ENCODE results near the gene MT1E. TPM values are rescaled to one million over a fixed set of nuclear protein-coding genes. Genes with fewer than 3 reads are reported as not detected.
"Not testable (repeated sequence)": the region's sequence is repeated elsewhere in the genome, so short reads cannot be mapped to it uniquely, and the experiment has no call there.

MT1E gene
- total RNA-seq, 1 experiment from 2014 or later: 25.9 TPM

DNA sequence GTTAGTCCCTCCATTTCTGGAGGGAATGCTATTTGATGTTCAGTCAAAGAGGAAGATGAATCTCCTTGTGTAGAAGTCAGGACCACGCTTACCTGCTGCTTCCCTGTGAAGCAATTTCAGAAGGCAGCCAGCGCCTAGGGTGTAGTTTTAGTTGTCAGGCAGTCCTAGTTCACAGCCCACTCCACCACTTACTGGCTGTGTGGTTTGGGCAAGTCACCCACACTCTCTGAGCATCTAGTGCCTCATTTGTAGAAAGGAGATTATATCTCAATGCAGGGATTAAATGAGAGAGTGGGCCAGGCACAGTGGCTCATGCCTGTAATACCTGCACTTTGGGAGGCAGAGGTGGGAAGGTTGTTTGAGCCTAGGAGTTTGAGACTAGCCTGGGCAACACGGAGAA is 46.6 kb downstream of the MT1E start:
- not testable (repeated sequence) for H3K4me2 ChIP-seq (ENCODE audit: insufficient read depth, insufficient read length, low read length); H3K14ac ChIP-seq (ENCODE audit: insufficient read depth, low read length); H2BK5ac ChIP-seq (ENCODE audit: insufficient read length, low read length); H3K36me3 Mint-ChIP-seq (ENCODE audit: insufficient read depth in 1 of 3, low read depth in 3 of 3); H4K20me1 ChIP-seq (ENCODE audit: control insufficient read depth, insufficient read depth, insufficient read length); H2BK12ac ChIP-seq (ENCODE audit: insufficient read length, low read depth, low read length); H2BK20ac ChIP-seq (ENCODE audit: low read depth, low read length, poor library complexity, severe bottlenecking); H3K9me3 Mint-ChIP-seq; H2BK15ac ChIP-seq (ENCODE audit: low read depth, low read length); H3K4me3 Mint-ChIP-seq; H3K23ac ChIP-seq (ENCODE audit: insufficient read length, low read depth, low read length); DNase-seq; H4K5ac ChIP-seq (ENCODE audit: insufficient read length, low read depth, low read length); H2AFZ ChIP-seq (ENCODE audit: low read length); H3K27ac Mint-ChIP-seq; H3K27ac ChIP-seq (ENCODE audit: insufficient read length, low read depth, low read length); H3K56ac ChIP-seq (ENCODE audit: insufficient read length, low read depth, low read length); H3T11ph ChIP-seq (ENCODE audit: low read length); H4K8ac ChIP-seq (replicated peaks; ENCODE audit: insufficient read length, low read depth, low read length); H2BK120ac ChIP-seq (ENCODE audit: low read depth, low read length, poor library complexity, severe bottlenecking); H2AK5ac ChIP-seq (ENCODE audit: insufficient read length, low read length); H3K9ac ChIP-seq (ENCODE audit: extremely low read depth, insufficient read length, low read length); H4K91ac ChIP-seq (ENCODE audit: insufficient read length, low read depth, low read length); H3K18ac ChIP-seq (ENCODE audit: insufficient read length, low read depth, low read length); H3K79me1 ChIP-seq (ENCODE audit: insufficient read depth, low read depth, low read length, poor library complexity, severe bottlenecking); H3K9me3 ChIP-seq (ENCODE audit: control insufficient read depth, low read depth, low read length); H3K4ac ChIP-seq (ENCODE audit: low read depth, low read length); H3K79me2 ChIP-seq (ENCODE audit: insufficient read depth, low read length); H3K4me1 ChIP-seq (ENCODE audit: insufficient read depth, low read length)
- Mint-ChIP-seq H3K4me1 (peaks cover 28 to 60% of the 10 kb centered on the region in 2 experiments), H3K27me3 (ENCODE audit: low read depth) (peaks cover 79% of the 10 kb centered on the region)
- WGBS (ENCODE audit: extremely low coverage, insufficient read length, low lambda C conversion rate): no CpG with 5 or more reads among the region's 3 CpGs
- Histone ChIP-seq H3K23me2 (ENCODE audit: insufficient read length, low read depth, low read length, poor library complexity, severe bottlenecking) (peaks cover 19% of the 10 kb centered on the region), H3K27me3 (ENCODE audit: insufficient read depth, low read length) (peaks cover 39% of the 10 kb centered on the region)

Data from H9 (cell line).